Kasumi-1 (cell line): ENCODE measurements around the gene NOP16.

Experiments used
- DNase-seq, 2 experiments: peaks; one replicate each; lab custom pipeline; 2025; lab: John Stamatoyannopoulos, UW

NOP16 gene

DNA sequence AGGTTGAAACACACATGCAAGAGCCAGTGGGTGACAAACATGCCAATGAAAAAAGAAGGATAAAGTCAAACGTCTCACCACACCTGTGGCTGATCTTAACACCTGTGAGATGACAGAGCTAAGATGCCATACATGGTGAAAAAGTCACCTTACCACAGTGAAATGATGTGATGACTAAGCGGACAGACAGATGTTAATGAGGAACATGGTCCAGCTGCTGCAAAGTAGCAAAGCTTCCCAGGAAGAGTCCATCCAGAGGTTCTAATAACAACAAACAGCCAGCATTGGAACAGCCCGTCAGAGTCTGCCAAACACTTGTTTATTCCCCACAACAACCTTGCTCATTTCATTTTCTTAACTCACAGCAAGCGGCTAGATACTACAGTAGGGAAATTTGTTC, 28.7 kb downstream of the NOP16 start:
- no peak for DNase-seq

DNA sequence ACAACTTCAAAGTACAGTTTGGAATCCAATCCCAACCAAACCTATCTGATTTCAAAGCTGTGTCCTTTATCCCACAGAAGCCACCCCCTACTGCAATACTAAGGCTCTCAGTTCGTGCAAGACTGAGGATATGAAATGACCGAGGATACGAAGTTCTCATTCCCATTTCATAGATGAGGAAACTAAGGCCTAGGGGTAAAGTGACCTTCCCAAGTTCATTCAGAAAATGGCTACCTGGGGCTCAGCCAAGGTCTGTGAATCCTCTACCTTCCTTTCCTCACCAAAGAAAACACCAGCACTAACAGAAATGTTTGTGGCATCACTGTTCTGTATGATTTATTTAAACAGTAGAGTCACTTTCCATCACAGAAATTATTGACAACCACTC, 32.2 kb downstream of the NOP16 start:
- no peak for DNase-seq

DNA sequence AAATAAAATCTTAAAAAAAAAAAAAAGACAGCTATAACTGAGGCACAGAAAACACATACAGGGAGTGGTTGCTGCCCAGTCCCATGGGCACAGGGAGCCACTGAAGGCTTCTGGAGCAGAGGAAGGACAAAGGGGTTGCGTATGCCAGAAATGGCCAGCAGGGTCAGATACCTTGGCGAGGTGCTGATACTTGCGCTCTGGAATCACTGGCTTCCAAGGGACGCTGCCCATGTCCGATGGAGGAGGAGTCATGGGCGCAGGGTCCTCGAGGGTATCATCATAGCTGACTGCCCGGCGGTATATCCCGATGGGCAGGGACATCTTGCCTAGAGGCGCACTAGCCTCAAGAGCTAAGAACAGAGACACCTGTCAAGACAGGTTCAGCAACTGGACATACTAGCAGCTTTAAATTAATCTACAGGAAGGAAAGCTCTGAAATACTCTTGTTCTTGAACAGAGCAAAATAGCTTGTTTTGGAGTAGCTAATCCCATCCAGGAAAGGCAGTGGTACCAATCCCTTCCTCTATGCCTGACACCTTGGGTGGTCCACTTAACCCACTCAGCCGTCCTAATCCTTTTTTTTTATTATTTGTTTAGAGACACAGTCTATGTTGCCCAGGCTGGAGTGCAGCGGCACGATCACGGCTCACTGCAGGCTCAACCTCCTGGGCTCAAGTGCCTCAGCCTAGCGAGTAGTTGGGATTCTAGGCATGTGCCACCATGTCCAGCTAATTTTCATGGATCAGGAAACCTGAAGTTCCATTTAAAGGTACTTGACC, 32.8 kb downstream of the NOP16 start:
- no peak for DNase-seq

DNA sequence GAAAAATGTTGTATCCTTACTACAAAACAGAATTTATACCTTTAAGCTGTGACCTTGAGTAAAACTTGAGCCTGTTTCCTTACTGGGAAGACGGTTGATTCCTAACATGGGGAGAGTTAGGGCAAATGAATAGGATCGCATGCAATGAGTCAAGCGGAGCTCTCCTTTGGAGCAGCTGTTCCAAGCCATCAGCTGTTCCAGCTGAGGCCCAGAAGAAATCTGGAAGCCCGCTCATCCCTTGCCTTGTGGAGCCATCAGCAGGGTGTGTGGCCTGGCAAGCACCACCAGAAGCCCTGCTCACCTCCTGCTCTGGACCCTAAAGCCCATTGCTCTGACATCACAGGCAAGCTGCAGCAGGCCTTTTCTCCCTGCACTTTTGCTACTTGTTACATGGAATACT, 34.9 kb downstream of the NOP16 start:
- DNase-seq = no peak

DNA sequence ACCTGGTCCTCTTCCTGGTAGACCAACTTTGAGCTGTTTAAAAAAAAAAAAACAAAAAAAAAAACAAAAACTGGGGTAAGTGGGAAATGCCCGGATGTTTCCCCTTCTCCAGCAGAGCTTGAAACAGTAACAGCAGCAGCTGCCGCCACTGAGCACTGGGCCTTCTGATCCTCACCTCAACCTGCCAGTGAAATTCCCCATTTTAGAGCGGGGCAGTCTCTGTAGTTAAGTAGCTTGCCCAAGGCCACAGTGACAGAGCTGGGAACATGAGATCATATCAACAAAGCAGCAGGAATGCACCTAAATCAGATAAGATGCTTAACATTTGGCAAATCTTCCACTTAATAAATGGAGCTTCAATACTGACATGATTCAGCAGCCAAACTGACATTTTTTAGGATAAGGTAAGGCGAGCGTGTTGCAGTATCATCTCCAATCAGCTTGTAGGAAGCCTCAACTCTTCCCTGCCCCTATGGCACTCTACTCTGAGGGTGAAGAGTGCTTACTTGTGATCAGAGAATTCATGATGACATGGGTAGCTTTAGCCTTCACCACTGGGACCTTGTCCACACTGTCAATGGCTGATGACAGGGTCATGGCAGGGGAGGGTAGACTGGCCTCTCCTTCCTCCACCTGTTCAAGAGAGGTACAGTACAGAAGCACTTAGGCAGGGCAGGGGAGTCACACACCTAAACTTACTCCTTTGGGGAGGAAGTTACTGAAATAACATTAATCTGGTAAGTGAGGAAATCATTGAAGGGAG, 36.1 kb downstream of the NOP16 start:
- DNase-seq = no peak

DNA sequence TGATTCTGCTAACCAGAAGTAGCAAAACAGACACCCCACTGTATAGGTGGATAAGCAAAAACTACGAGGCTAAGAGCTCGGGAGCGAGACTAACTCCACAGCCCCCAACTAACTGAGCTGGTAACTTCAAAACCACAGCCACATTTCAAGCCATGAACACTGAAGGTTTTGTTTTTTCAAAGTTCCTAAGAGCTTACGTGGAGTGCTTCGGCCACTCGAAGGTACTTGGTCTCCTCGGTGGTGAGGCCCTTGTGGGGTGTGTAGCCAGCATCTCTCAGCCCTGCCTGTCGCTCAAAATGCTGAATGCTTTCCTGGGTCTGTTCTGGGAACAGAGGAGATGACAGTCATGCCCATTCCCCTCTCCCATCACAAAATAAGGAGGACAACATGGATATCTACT, 38.0 kb downstream of the NOP16 start:
- DNase-seq = no peak

DNA sequence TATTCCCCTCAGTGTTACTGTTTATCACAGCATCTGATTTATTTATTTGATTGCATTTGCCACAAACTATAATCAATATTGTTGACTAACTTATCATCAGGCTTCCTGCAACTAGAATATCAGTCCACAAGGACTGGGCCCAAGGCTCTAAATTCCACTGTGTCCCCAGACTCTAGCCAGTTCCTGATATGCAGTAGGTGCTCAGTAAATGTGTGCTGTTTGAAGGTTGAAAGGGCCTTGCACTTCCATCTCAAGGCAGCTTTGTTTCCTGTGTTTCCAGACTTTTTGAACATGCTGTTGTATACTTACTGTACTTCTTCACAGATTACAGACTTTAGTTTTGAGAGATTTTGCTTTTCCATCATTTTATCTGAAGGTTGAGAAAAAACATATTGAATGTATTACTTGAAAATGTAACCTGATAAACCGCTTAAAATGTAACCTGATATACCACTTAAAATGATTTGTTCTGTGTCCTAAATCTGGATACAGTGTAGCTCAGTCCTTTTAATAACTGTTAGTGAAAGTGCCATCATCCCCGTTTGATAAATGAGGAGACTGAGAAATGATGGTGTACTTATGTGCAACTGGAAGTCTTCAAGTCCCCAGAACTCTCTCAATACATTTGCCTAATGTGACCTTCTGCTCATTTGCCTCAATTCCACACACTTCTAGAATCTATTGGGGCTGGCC, 45.5 kb downstream of the NOP16 start:
- no peak for DNase-seq

DNA sequence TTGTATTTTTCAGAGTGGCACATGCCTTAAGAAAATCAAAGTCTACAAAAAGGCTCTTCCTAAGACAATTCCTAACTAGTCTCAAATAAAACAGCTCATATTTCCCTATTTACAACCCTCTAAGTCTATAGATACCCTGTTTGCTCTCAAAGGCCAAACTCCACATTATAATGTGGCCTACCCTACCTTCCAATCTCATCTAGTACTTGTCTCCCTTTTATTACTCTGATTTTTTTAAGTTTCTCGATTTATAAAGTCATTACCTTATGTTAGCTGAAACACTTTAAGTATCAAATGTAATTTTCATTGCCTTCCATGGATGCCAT, 46.3 kb downstream of the NOP16 start:
- no peak for DNase-seq

DNA sequence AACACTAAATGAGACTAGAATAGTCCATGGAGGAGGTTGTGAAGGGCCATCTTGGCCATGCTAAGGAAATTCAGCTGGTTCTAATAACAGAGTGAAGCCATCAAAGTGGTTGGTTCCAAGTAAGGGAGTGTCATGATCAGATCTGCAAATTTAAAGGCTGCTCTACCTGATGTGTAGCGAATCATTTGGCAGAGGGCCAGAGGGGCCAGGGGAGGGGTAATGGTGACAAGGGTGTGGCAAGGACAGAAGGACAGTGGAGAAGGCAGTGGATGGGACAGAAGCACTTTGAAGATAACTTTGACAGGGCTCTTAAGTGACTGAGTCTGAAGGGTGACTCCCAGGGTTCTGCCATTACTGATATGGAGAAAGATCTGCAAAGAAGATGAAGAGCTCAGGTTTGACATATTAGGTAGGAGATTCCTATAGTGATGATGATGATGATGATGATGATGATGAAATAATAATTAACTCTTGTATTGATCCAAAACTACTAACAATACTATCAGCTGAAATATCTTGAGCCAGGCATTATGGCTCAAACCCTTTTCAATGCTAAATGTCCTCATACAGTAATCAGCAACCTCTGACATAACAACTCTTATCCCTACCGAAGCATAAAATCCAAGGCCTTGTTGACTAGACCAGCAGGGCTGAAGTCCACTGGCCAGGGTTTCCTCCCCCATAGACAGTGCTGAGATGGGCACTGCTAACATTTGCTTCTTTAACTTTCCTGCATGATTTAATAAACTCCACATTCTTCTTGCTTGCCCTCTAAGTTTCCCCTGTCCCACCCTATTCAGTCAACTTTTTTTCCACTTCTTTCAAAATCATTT, 46.9 kb downstream of the NOP16 start:
- no peak for DNase-seq

DNA sequence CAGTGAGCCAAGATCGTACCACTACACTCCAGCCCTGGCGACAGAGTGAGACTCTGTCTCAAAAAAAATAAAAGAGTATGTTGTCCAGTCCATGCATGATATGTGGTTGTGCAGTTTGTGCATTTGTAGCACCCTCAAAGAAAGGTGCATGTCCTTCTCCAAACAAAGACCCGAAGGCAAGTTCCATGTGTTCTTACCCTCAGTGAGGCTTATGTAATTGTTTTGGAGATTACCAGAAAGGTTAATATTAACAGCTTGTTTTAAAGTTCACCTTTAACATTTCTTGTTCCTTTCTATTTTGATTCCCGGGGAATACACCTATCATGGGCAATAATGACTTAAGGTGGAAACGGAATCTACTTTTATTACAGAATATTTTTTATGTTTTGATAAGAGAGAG, 49.1 kb downstream of the NOP16 start:
- DNase-seq = no peak

DNA sequence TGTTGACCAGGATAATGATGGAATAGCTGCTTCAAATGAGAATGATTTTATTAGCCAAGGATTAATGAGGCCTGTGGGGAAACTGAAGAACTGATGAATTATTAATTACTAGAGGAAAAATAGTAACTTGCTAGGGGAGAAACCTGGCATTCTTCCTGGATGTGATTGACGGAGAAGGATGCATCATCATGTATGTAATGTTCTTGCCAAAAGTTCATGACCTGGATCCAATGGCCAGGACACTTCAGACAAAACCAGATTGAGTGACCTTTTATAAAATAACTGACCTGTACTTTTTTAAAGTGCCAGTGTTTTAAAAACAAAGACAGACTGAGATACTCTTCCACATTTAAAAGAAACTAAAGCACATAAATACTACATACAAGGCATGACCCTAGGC, 50.5 kb downstream of the NOP16 start:
- no peak for DNase-seq

DNA sequence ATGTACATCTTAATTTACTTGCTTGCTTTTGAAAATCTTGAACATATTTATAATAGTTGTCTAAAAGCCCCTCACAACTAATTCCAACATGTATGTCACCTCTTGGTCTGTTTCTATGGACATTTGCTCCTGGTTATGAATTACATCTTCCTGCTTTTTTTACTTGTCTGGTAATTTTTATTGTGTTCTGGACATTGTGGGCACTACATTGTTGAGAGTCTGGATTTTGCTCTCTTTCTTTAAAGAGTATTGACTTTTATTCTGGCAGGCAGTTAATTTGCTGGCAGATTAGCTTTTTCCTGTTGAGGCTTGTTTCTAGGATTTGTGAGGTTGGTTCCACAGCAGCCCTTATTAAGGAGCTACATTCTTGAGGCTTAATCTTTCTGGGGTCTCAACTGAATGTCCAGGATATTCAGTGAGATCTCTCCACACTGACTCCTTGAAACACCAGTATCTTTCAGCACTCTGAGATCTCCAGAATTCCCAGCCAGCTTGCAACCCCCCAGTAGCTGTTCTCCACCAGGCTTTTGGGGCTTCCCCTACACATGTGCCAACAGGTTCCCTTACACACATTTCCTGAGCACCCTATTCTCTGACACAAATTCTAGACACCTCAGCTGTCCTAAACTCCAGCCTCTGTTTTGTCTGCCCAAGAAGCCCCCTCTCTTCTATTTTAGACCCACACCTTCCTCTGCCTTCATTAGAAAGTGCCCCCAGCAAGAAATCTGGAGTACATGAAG, 54.2 kb downstream of the NOP16 start:
- DNase-seq = no peak
